Measurements from ENCODE around the gene B3GNT3. TPM values are rescaled to one million over a fixed set of nuclear protein-coding genes. Genes with fewer than 3 reads are reported as not detected.
"Not testable (repeated sequence)": the region's sequence is repeated elsewhere in the genome, so short reads cannot be mapped to it uniquely, and the experiment has no call there.

Gene B3GNT3
- total RNA-seq, 2 donors from 2014 or later: 5.2 to 11.9 TPM

GRCh38 chr19:17775245-17775927, 19.6 kb upstream of the B3GNT3 start:
- Histone ChIP-seq H3K27ac (no peak overlapping the region), H3K27me3 (replicated peaks; ENCODE audit: insufficient read depth) (peaks cover 2% of the 10 kb centered on the region), H3K9me3 (no peaks in the 10 kb centered on the region), H3K4me3 (no peak overlapping the region), H3K4me1 (replicated peaks) (no peaks in the 10 kb centered on the region), H3K36me3 (no peaks in the 10 kb centered on the region)
- TF ChIP-seq POLR2A (IDR thresholded peaks at IDR 0.05) (no peak), POLR2AphosphoS5 (IDR thresholded peaks at IDR 0.05) (no peak), CTCF (IDR thresholded peaks at IDR 0.05) (no peak)
- intact Hi-C loops (cut with DNase I): loop anchor here (10.0 kb wide), 1 partner anchor 171 kb away; no protein-coding TSS in a partner anchor
- DNase-seq (ENCODE audit: low spot score): no peak
- WGBS: 67% methylated on average over 15 of the region's 16 CpGs

GRCh38 chr19:17775991-17776803, 18.7 kb upstream of the B3GNT3 start:
- no peaks in the 10 kb centered on the region for H3K4me1 ChIP-seq (replicated peaks)
- 74% methylated on average over 26 of the region's 27 CpGs for WGBS
- no peaks in the 10 kb centered on the region for H3K9me3 ChIP-seq
- H3K36me3 ChIP-seq: no peaks in the 10 kb centered on the region
- intact Hi-C loops (cut with DNase I): loop anchor here (10.0 kb wide), 1 partner anchor 171 kb away; no protein-coding TSS in a partner anchor
- peaks cover 2% of the 10 kb centered on the region for H3K27me3 ChIP-seq (replicated peaks; ENCODE audit: insufficient read depth)
- no peak overlapping the region for H3K4me3 ChIP-seq
- no peak overlapping the region for H3K27ac ChIP-seq
- no peak for TF ChIP-seq CTCF (IDR thresholded peaks at IDR 0.05)
- TF ChIP-seq POLR2AphosphoS5 (IDR thresholded peaks at IDR 0.05): no peak
- no peak for TF ChIP-seq POLR2A (IDR thresholded peaks at IDR 0.05)
- DNase-seq (ENCODE audit: low spot score): no peak

- not testable (repeated sequence) for H3K4me1 ChIP-seq (replicated peaks); H3K4me3 ChIP-seq; DNase-seq (ENCODE audit: low spot score); H3K9me3 ChIP-seq; H3K27me3 ChIP-seq (replicated peaks; ENCODE audit: insufficient read depth); H3K27ac ChIP-seq; H3K36me3 ChIP-seq
- intact Hi-C loops (cut with DNase I): loop anchor here (10.0 kb wide), 1 partner anchor 173 kb away; no protein-coding TSS in a partner anchor
- 79% methylated on average over 10 of the region's 10 CpGs for WGBS
These were observed 17.1 kb upstream of the B3GNT3 start for GRCh38 chr19:17777840-17778239.

GRCh38 chr19:17778251-17778967, 16.5 kb upstream of the B3GNT3 start:
- intact Hi-C loops (cut with DNase I): loop anchor here (10.0 kb wide), 1 partner anchor 174 kb away; no protein-coding TSS in a partner anchor
- DNase-seq (ENCODE audit: low spot score): no peak
- TF ChIP-seq CTCF (IDR thresholded peaks at IDR 0.05): no peak
- Histone ChIP-seq H3K4me3 (no peak overlapping the region), H3K27me3 (replicated peaks; ENCODE audit: insufficient read depth) (peaks cover 2% of the 10 kb centered on the region), H3K36me3 (no peaks in the 10 kb centered on the region), H3K4me1 (replicated peaks) (no peaks in the 10 kb centered on the region), H3K9me3 (no peaks in the 10 kb centered on the region), H3K27ac (no peak overlapping the region)
- 11% methylated on average over 37 of the region's 37 CpGs for WGBS
